Left hindlimb (tissue), 1 donor: ENCODE results near the gene MARCHF9.
A peak's percentile ranks its signal among the peaks of the same experiment; 100 is the strongest.

Source experiments
- DNase-seq: peaks from one replicate; pipeline ENCODE4 v3.0.0-alpha.2; 2018

The MARCHF9 gene

DNA sequence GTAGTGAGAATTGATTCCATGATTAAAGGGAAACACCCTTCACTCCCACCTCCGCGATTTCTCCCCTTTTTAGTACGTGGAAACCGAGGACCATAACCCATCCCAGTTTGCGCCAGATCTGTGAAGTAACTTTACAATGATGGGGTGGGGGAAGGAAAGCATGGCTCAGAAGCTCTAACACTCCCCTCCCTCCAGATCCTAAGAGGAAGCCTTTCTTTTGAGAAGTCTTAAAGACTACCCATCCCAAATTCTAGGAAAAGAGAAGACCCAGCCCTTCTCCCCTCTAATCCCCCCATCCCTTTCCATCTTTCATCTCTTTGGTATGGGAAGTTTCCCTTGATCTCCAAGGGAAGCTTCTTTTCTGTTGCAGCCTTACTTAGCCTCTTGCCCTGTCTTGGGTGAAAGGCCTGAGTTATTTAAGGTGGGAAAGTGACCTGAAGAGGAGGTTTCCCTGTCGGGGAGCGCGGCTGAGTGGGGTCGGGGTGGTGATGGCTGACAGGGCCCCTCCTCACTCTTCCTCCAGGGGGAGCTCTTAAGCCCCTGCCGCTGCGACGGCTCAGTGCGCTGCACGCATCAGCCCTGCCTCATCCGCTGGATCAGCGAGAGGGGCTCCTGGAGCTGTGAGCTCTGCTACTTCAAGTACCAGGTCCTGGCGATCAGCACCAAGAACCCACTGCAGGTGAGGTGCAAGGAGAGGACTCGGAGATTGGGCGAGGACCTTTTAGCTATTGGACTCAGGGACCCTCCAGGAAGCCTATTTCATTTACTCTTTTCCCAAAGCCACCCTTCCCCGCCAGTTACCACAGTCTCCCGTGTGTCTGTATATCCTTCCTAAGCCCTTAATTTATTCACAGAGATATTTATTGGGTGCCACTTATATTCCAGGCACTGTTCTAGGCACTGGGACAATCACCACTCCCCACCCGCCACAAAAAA, 1.8 kb downstream of the MARCHF9 start:
- no peak for DNase-seq

DNA sequence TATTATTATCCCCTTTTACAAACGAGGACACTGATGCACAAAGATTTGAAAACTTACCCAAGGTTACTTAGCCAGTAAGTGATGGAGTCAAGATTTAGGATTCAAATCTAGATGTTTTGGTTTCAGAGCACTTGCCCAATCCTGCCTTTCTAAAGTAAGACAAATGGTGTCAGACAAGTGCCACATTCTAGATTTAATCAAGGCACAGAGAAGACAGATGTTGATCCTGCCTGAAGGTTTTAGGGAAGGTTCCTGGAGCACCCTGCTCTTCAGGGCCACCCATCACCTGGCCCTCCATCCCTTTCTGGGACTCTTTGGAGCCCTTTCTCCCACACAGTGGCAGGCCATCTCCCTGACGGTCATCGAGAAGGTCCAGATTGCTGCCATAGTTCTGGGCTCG, 2.9 kb downstream of the MARCHF9 start:
- DNase-seq, result no peak

- no peak for DNase-seq
Observed at GRCh38 chr12:57758552-57759359, 3.9 kb downstream of the MARCHF9 start.

GRCh38 chr12:57759360-57759980, 4.6 kb downstream of the MARCHF9 start:
- DNase-seq, result no peak

GRCh38 chr12:57760347-57760982, 5.6 kb downstream of the MARCHF9 start:
- no peak for DNase-seq

DNA sequence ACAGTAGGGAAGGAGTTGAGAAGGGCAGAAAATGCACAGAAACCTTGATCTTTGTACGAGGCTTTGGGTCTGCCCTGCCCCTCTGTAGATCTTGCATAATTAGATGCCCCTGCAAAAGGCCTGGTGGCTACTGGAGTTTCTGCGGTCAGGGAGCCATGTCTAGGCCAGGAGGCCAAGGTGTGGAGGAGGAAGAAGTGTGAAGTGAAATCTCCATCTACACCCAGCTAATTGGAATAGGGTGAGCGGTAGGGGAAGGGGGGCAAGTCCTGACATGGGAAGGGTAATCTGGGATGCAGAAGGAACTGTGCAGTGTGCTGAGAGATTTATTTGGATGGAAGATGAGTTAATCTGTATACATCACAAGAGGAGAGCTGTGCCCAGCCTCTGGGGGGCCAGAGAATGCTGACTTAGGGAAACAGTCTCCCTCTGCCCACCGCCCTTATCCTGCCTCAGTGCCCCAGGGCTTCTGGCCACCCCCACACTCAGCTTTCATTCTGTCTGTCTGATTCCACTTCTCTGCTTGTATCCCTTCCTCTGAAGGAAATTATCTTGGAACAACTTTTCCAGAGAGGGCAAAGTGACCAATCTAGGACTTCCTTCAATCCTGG, 6.6 kb downstream of the MARCHF9 start:
- no peak for DNase-seq

DNA sequence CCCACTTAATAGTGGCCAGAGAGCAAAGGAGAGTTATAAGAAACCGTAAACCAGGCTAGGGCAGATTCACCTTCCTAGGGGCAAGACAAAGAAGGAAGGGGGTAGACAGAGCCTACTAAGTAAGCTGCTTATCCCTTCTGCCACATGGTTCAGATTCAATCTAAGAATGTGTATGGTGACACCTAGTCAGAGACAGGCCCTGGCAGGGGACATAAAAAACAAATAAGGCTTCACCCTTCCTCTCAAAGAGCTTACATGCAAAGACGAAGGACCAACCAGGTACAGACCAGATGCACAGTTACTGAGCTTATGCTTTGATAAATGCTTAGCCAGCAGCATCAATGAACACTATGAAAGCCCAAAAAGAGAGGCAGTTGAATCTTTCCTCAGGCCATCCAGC, 7.6 kb downstream of the MARCHF9 start:
- no peak for DNase-seq

DNA sequence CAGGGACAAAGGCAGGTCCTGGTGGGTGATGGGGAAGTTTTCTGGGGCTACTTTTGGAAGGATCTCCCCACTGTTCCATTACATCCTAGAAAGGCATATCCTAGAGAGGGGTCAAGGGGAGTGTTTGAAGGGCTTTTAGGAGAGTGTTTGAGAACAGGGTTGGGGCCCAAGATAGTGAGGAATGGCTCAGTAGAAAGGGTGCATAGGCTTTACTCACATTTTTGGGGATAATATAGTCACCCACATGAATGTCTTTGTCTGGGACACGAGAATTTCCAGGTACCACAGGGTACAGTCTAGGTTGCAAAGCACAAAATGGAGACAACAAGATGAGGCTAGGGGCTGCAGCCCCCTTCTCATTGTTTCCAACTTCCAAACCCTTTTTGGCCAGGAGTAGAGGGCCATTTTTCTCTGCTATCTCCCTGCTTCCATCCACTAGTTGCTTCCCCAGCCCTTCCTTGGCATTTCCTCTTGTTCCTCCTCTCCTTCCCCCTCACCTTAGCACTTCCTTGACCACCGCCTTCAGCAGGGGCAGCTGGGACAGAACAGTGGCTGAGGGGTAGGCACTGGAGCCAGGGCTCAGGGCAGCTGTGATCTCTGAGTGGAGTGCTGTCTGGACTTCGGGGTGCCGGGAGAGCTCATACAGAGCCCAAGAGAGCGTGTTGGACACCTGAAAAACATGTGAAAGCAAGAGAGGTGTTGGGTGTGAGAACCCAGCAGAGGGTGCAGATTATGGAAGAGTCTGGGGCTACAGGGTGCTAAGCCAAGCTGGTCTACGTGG, 9.2 kb downstream of the MARCHF9 start:
- no peak for DNase-seq

DNA sequence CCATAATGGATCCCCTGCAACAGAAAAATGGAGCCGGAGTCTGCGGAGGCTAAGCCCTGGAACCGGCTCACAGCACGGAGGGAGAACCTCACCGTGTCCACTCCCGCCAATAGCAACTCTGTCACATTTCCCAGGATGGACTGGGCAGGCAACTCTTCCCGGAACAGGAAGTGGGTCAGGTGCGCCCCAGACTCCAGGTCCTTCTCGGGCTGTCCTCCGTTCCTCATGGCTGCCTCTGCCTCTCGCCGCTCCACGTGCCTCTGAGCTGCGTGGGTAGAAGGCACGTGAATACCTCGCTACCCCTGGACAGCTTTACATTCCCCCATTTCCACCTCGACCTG, 9.7 kb downstream of the MARCHF9 start:
- no peak for DNase-seq

DNA sequence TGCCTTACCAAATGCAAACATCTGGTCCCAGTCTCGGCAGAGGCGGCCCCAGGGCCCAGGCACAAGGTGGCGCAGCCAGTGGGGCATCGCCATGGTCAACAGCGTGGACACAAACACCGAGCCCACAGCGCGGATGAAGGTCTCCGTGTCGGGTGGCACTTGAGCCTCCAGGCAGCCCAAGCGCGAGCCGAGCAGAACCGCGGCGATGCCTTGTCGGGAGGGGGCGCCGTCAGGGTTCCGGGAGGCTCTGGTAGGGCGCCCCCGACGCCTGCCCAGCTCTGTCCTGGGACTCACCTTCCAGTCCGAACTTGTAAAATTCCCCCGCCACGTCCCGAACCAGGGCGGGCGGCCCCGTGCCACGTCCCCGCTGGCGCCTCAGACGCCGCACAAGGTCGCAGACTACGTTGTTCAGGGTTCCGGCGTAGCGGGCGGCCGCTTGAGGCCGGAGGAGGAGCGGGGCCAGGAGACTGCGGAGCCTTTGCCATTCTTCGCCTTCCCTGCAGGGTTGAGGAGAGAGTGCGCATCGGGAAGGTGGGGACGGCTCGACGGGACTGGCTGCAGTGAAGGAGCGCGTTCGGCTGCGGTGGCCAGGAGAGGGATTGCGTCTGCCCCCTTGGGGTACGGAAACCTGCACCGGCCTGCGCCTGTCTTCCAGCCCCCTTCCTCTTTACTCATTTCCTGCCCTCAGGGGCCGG, 10.2 kb downstream of the MARCHF9 start:
- DNase-seq, result no peak

GRCh38 chr12:57765698-57766463, 11.0 kb downstream of the MARCHF9 start:
- no peak for DNase-seq

DNA sequence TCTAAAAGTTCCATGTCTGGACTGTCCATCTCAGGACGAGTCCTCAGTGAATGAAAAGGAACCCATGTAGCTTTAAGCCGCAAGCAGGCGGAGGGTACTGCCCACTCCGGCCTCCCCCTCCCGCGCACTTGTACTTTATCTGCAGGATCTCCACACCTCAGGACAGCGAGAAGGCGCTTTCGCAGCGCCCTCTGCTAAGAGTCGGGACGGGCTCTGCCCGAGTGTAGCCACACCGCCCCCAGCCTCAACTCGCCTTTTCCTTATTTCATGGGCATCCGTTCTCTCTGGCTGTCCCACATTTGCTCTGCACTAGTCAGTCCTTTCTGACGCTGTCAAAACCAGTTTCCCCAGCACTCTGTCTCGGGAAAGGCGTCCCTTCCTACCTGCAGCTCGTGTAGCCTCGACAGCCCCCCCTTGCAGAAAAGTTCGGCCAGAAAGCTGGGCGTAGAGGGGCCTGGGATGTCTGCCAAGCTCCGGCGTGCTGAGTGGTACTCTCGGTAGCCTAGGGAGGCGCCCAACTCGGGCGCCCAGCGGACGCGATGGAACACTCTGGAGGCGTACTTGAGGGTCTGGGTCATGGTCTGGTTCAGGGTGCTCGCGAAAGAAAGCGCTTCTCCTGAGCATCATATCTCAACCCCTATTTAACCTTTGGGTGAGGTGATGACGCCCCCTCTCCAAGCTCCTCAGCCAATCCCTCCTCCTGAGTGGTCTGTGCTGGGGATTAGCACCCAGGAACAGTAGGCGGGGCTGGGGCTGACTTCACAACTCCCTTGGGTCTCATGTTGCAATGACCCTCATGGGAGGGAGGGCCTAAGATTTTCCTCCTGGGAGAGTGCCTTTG, 11.8 kb downstream of the MARCHF9 start, which contains the start of gene CYP27B1:
Gene CYP27B1, minus strand, starts transcription at position 615 of the 841 bp plus-strand sequence. Its CDS starts 37 bp downstream, at position 578.
- no peak for DNase-seq

DNA sequence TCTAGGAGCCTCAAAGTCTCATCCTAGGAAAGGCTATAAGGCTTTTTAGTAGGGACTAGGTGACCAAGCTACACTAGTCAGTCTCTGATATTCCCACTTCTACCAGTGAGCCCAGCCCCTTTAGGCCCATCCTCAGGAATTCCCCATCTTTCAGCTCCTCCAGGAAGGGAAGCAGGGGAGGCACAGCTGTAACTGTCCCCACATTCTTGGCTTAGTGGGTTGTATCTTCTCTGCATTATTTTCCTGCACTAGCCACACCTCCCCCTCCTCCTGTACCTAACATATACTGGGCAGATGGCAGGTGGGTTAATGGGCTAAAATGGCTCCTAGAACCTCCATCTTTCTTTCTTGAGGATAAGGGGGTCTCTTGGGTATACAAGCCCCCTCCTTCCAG, 12.4 kb downstream of the MARCHF9 start:
- DNase-seq, result no peak

GRCh38 chr12:57767876-57768275, 13.0 kb downstream of the MARCHF9 start:
- no peak for DNase-seq

- no peak for DNase-seq
Observed at GRCh38 chr12:57769594-57769993, 14.7 kb downstream of the MARCHF9 start.

GRCh38 chr12:57770734-57771133, 15.8 kb downstream of the MARCHF9 start:
- no peak for DNase-seq

DNA sequence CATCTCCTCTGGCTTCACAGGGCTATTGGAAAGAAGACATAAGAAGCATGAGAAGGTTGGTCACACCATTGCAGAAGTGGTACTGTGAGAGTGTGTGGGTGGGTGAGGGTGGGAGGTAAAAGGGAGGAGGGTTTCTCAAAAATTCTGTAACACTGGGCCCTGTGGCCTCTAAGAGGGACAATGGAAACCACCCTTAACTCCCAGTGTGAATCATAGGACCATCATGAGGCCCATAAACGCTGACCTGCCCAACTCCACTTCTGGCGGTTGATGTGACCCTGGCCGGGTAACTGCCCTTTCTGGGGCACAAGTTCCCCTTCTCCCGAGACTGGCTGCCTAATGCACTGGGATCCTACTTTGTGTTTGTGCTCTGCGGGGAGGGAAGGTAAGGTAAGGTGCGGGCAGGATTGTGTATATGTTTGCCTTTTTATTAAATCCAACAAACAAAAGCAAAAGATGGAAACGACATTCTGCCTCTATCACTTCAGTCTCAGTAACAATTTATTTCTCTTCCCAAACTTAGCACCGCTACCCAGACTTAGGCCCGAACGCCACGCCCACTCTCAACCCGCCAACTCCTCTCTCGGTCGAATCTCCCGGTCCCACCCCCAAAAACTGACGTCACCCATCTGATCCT, 16.5 kb downstream of the MARCHF9 start:
- DNase-seq, result peak; percentile 95

GRCh38 chr12:57771873-57772428, 17.0 kb downstream of the MARCHF9 start, which contains the start of gene METTL1:
Gene METTL1 (minus strand): TSS chr12:57772105. CDS start chr12:57772083, 22 bp downstream.
- DNase-seq, result peak; percentile 98
